Panc1 (cell line): ENCODE data around the gene C2CD2. TPM values are rescaled to one million over a fixed set of nuclear protein-coding genes. Genes with fewer than 3 reads are reported as not detected.

Experiments
- ATAC-seq: fragments of 200-7000 bp; cut with Tn5 transposase; 2 replicates; pipeline ENCODE4 v1.9.1; 2020; ENCODE audit warnings: mild to moderate bottlenecking, moderate library complexity
- BruUV-seq: library from RNA; stranded (reverse); fragments of 400-500 nt; replicated peaks from 2 replicates; lab custom pipeline; 2021; lab: Mats Ljungman, UMichigan
- CTCF ChIA-PET: fragments of 300-600 bp; sonication (Branson Sonifier 250); formaldehyde crosslinking; loops from one replicate; lab custom pipeline; 2022; ENCODE audit warnings: antibody characterized with exemption; lab: Charles Lee
- POLR2A ChIA-PET: fragments of 300-600 bp; sonication (Branson Sonifier 250); formaldehyde crosslinking; loops from one replicate; lab custom pipeline; 2022; ENCODE audit warnings: antibody characterized with exemption; lab: Charles Lee
- DNase-seq: peaks from one replicate; pipeline ENCODE4 v3.0.0-alpha.2; 2010; ENCODE audit warnings: low read depth, low spot score
- H3K27ac ChIP-seq: 2 replicates; pipeline ENCODE4 v1.5.1; 2011; ENCODE audit warnings: mild to moderate bottlenecking, low read length, inconsistent platforms
- H3K27me3 ChIP-seq: fragments of 200-500 bp; sonication (Bioruptor generic); 2 replicates; pipeline ENCODE4 v1.6.0; 2014; ENCODE audit warnings: low read length, inconsistent platforms; ENCODE audit not compliant: control insufficient read depth, insufficient read depth
- H3K36me3 ChIP-seq: fragments of 200-500 bp; sonication (Bioruptor generic); 2 replicates; pipeline ENCODE4 v1.5.1; 2014; ENCODE audit warnings: inconsistent platforms, mild to moderate bottlenecking, low read length, moderate library complexity; ENCODE audit not compliant: control insufficient read depth, insufficient read depth
- H3K4me1 ChIP-seq: 2 replicates; pipeline ENCODE4 v1.5.1; 2011; ENCODE audit warnings: inconsistent platforms, mild to moderate bottlenecking, low read length, moderate library complexity; ENCODE audit not compliant: control insufficient read depth, insufficient read depth
- H3K4me3 ChIP-seq, 2 experiments: 2 replicates each; pipeline ENCODE4 v1.5.1; 2011 to 2012; ENCODE audit warnings: low read depth in 2 of 2, low read length in 2 of 2, mild to moderate bottlenecking in 2 of 2, inconsistent platforms in 1 of 2, moderate library complexity in 1 of 2
- H3K9me3 ChIP-seq: fragments of 200-500 bp; sonication (Bioruptor generic); 2 replicates; pipeline ENCODE4 v1.5.1; 2014; ENCODE audit warnings: low read depth, mild to moderate bottlenecking, inconsistent platforms, low read length, moderate library complexity; ENCODE audit not compliant: control insufficient read depth, insufficient read depth
- POLR2AphosphoS5 ChIP-seq: IDR thresholded peaks from 2 replicates; pipeline ENCODE4 v1.6.1; 2012; ENCODE audit warnings: mild to moderate bottlenecking, low read depth, low read length, moderate library complexity
- TCF7L2 ChIP-seq: IDR thresholded peaks from 2 replicates; pipeline ENCODE4 v1.6.1; 2011; ENCODE audit warnings: mild to moderate bottlenecking, low read depth, low read length, inconsistent platforms
- in situ Hi-C: cut with HindIII; loops from 2 replicates; pipeline ENCODE4 v1.10.0; 2016; ENCODE audit warnings: low sequenced_read_pairs, low pct_unique_long_range_greater_than_20kb
- intact Hi-C: fragments of 100-400 bp; cut with micrococcal nuclease; formaldehyde crosslinking; loops from one replicate; pipeline ENCODE4 v1.10.0; 2022; ENCODE audit not compliant: unreplicated experiment
- total RNA-seq: library from RNA; stranded (reverse); gene quantifications from one replicate; pipeline ENCODE4 v1.2.1, GENCODE V29; 2021; ENCODE audit not compliant: unreplicated experiment
- TF ChIP-seq, protein P1 (sequence below), 2 experiments: IDR thresholded peaks; 2 replicates each; pipeline ENCODE4 v1.6.1; 2011 to 2012; ENCODE audit warnings: low read depth in 2 of 2, control low read depth in 1 of 2, low read length in 1 of 2, mild to moderate bottlenecking in 1 of 2, moderate library complexity in 1 of 2; ENCODE audit not compliant: insufficient read depth in 1 of 2

The C2CD2 gene
- total RNA-seq, 1 experiment from 2014 or later, result 14.0 TPM

DNA sequence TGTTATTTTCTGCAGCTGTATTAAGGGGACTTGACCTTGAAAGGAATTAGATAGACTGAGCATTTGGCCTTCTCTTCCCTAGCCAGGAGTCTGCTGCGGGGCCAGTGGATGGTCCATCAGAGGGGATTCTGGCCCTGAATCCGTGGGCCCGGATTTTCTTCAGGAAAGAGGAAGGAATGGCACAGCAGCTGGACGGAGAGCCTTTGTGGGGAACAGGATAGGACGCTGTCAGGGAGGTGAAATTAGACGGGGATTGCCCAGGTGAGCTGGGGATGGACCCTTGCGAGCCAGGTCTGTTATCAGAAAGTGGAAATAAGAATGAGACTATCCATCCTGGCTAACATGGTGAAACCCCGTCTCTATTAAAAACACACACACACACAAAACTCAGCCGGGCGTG, 1.7 kb upstream of the C2CD2 start:
- H3K36me3 ChIP-seq, result no peaks in the 10 kb centered on the region
- H3K27ac ChIP-seq, result no peak overlapping the region; the same call in 1 of the 2 replicates
- peaks cover 30% of the 10 kb centered on the region for H3K4me1 ChIP-seq
- H3K9me3 ChIP-seq, result no peaks in the 10 kb centered on the region
- intact Hi-C loops (no loop called here), in situ Hi-C loops (no loop called here)
- H3K4me3 ChIP-seq, result no peak overlapping the region
- DNase-seq, result no peak
- no peak for ATAC-seq
- ChIA-PET CTCF (no interaction called here), POLR2A (no interaction called here)
- BruUV-seq, result no TSS peak
- TF ChIP-seq, protein P1, sequence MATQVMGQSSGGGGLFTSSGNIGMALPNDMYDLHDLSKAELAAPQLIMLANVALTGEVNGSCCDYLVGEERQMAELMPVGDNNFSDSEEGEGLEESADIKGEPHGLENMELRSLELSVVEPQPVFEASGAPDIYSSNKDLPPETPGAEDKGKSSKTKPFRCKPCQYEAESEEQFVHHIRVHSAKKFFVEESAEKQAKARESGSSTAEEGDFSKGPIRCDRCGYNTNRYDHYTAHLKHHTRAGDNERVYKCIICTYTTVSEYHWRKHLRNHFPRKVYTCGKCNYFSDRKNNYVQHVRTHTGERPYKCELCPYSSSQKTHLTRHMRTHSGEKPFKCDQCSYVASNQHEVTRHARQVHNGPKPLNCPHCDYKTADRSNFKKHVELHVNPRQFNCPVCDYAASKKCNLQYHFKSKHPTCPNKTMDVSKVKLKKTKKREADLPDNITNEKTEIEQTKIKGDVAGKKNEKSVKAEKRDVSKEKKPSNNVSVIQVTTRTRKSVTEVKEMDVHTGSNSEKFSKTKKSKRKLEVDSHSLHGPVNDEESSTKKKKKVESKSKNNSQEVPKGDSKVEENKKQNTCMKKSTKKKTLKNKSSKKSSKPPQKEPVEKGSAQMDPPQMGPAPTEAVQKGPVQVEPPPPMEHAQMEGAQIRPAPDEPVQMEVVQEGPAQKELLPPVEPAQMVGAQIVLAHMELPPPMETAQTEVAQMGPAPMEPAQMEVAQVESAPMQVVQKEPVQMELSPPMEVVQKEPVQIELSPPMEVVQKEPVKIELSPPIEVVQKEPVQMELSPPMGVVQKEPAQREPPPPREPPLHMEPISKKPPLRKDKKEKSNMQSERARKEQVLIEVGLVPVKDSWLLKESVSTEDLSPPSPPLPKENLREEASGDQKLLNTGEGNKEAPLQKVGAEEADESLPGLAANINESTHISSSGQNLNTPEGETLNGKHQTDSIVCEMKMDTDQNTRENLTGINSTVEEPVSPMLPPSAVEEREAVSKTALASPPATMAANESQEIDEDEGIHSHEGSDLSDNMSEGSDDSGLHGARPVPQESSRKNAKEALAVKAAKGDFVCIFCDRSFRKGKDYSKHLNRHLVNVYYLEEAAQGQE (IDR thresholded peaks at IDR 0.05; ENCODE audit: insufficient read depth in 1 of 2, low read depth in 2 of 2, low read length in 1 of 2), result no peak
- TF ChIP-seq POLR2AphosphoS5 (no peak), TCF7L2 (no peak)
- no peaks in the 10 kb centered on the region for H3K27me3 ChIP-seq

DNA sequence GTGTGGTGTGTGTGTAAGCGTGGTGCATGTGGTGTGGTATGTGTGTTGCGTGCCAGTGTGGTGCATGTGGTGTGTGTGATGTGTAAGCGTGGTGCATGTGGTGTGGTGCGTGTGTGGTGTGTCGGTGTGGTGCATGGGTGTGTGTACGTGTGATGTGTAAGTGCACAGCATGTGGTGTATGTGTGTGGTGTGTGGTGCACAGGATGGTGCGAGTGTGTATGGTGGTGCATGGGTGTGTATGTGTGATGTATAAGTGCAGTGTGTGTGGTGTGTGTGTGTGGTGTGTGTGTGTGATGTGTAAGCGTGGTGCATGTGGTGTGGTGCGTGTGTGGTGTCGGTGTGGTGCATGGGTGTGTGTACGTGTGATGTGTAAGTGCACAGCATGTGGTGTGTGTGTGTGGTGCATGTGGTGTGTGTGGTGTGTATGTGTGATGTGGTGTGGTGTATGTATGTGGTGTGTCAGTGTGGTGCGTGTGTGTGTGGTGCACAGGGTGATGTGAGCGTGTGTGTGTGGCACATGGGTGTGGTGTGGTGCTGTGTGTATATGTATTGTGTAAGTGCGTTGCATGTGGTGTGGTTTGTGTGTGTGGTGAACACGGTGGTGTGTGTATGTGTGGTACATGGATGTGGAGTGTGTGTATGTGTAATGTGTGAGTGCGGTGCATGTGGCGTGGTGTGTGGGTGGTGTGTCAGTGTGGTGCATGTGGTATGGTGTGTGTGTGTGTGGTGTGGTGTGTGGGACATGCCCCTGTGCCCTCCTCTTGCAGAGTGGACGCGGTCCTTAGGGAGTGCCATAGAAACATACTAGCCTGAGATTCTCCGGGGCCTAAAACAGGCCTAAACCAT, 1.1 kb upstream of the C2CD2 start:
- Histone ChIP-seq H3K9me3 (no peaks in the 10 kb centered on the region), H3K36me3 (no peaks in the 10 kb centered on the region), H3K4me1 (peaks cover 30% of the 10 kb centered on the region), H3K27ac (peak overlapping the region; percentile 63; the same call in 1 of the 2 replicates), H3K4me3 (no peak overlapping the region), H3K27me3 (no peaks in the 10 kb centered on the region)
- in situ Hi-C loops (no loop called here), intact Hi-C loops (no loop called here)
- ChIA-PET POLR2A (no interaction called here), CTCF (no interaction called here)
- no peak for DNase-seq
- TF ChIP-seq TCF7L2, result no peak
- TF ChIP-seq, protein P1 (IDR thresholded peaks at IDR 0.05; ENCODE audit: insufficient read depth in 1 of 2, low read depth in 2 of 2, low read length in 1 of 2), result no peak
- TF ChIP-seq POLR2AphosphoS5, result no peak
- BruUV-seq, result no TSS peak
- no peak for ATAC-seq
